H1 (cell line): Measurements from ENCODE around the gene CASZ1. TPM values are rescaled to one million over a fixed set of nuclear protein-coding genes. Genes with fewer than 3 reads are reported as not detected.

Source experiments
- POLR2A ChIP-seq, 2 experiments: IDR thresholded peaks; 1 replicate in 1 of 2; 2 replicates in 1 of 2; pipeline ENCODE4 v1.6.1; 2011; ENCODE audit warnings: low read depth in 2 of 2, low read length in 2 of 2, mild to moderate bottlenecking in 2 of 2; ENCODE audit errors: control extremely low read depth in 1 of 2
- RNF2 ChIP-seq: fragments of 200-900, 300-1000 bp; sonication (generic); IDR thresholded peaks from 2 replicates; pipeline ENCODE4 v1.7.1; 2016; ENCODE audit warnings: borderline replicate concordance, low read depth, mild to moderate bottlenecking, antibody characterized with exemption, low read length; ENCODE audit not compliant: poor library complexity, severe bottlenecking; ENCODE audit errors: missing control alignments
- polyA plus RNA-seq, 7 experiments: library from polyadenylated mRNA; depleted of rRNA in 3 of 7; stranded (reverse) in 5 of 7; unstranded in 2 of 7; fragments of >200 nt in 5 of 7; fragments of 200-250 nt in 2 of 7; gene quantifications; 1 replicate in 5 of 7; 2 replicates in 1 of 7; 4 replicates in 1 of 7; pipeline versions ENCODE4 v1.2.1 to v1.2.3, GENCODE V29; 2011 to 2013; ENCODE audit warnings: missing spikeins in 2 of 7, mixed read lengths in 2 of 7
- total RNA-seq: library from RNA; stranded (reverse); fragmentation: NEBNext Ultra II Directional; extraction: Animal tissue kit (Norgen Biotek cat#: 25700); gene quantifications from 2 replicates; pipeline ENCODE4 v1.2.1, GENCODE V29; 2021

CASZ1 gene
- total and polyA plus RNA-seq, 2 of the 8 experiments (the other 6 are each of a cell fraction or from before 2014, with no cell fraction given) = 4.4 to 7.7 TPM

DNA sequence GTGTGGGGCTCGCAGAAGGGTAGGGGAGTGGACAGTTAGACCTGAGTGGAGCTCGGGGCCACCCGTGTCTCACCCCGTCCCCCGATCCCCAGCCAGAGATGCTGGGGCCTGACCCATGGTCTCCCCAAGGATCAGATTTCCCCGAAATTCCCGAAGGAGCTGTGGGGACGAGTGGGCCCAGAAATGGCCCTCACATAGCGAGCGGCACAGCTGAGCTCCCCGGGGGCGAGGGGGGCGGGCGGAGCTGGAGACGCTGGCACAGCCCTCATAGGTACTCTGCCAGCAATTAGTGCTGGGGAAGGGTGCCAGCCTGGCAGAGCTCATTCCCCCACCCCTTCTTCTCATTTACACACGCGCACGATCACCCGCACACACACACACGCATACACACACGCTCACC, 9.2 kb downstream of the CASZ1 start (continued):
- TF ChIP-seq RNF2 (no peak), POLR2A (IDR thresholded peaks at IDR 0.05; ENCODE audit: control extremely low read depth in 1 of 2, low read depth in 2 of 2, low read length in 2 of 2) (no peak)
